CD4-positive, alpha-beta T cell treated with Interleukin-10 for 1 hour (primary cell): Measurements from ENCODE around the gene TBC1D21.

Source experiments
- DNase-seq: peaks from one replicate; pipeline ENCODE4 v3.0.0-alpha.2; 2020

Gene TBC1D21

DNA sequence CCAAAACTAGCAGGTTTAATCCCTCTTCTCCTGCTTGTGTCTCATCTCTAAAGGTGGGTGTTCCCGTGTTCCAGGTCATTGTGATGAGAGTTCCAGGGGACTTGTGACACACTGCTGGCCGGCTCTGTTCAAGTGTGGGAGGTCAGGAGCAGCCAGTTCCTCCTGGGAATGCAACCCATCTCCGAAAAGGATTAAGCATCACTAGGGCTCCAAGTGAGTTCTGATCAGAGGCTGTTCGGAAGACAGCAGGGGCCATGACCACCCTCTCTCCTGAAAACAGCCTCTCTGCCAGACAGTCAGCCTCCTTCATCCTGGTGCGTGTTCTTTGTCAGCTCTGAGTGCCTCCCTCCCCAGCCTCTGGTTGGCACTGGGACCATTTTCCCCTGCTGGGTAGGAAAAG lies at the start of gene TBC1D21:
TBC1D21 (plus strand) TSS at position 109 of the 400 bp plus-strand sequence; CDS start at position 255, 146 bp downstream.
- no peak for DNase-seq

DNA sequence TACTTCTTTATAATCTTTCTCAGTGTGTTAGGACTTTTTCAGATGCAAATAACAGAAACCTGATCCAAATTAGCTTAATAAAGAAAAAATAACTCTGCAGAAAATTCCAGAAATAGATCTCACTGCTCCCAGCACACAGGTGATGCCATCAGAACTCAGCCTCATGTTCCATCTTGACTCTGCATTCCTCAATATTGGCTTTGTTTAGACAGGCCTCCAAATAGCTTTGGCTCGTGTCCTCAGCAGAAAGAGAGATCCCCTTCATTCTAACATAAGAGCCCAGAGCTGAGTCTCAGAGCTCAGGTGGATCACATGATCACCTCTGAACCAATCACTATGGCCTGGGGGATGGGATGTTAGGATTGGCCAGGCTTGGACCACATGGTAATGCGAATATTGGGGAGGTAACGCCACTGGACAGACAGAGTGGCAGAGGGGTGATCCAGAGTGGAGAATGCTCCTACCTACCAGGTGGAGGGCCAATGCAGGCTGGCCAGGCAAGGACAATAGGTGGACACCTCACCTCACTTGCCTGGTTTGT lies 46.6 kb upstream of the TBC1D21 start:
- DNase-seq, result no peak

DNA sequence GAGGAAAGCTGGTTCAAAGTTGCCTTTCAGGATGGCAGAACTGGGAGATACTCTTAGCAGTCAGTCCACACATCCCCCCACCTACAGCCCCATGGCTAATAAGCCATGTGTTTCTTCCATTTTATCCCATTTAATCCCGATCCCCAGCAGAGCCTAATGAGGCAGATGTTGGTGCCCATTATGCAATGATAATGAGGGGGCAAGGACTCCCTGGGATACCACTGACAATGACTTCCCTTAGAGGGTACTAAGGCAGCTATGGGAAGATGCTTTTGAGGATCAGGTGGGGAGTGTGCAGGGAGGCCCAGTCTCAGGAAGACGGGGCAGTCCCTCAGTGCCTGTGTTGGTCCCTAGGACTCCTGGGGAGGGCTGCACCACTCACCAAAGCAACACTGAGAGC lies 43.8 kb upstream of the TBC1D21 start:
- DNase-seq, result no peak

GRCh38 chr15:73832657-73833056 lies 40.7 kb upstream of the TBC1D21 start:
- DNase-seq, result no peak

GRCh38 chr15:73836845-73837244 lies 36.5 kb upstream of the TBC1D21 start:
- no peak for DNase-seq

DNA sequence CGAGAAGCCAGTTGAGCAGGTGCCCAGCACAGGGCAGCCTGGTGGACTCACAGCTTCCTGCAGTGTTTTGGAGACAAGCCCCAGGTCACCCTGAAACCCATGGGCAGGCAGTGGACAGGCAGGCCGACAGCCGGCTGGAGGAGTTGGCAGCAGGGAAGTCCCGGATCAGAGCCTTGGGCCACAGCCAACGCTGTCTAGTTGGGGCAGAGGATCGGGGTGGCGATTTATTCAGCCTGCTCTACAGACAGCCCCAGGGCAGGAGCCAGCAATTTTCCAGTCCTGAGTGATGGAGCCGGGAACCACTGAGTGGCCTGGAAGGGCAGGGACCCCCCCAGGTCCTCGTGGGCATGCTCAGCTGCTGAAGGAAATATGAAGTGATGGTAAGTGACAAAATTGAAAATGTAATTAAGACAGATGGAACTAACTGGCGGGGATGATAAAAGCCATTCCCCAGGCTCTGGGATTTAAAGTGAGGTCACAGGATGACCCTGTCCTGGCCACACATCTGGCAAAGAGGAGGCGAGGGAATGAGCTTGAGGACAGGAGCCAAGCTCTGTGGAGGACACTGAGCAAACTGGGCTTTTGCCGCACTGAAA lies 34.4 kb upstream of the TBC1D21 start:
- DNase-seq, result no peak

- DNase-seq, result no peak
These were observed 33.5 kb upstream of the TBC1D21 start for GRCh38 chr15:73839699-73840377.

GRCh38 chr15:73840771-73841170 lies 32.6 kb upstream of the TBC1D21 start:
- DNase-seq, result no peak

- DNase-seq, result no peak
These were observed 31.3 kb upstream of the TBC1D21 start for GRCh38 chr15:73841756-73842725.

GRCh38 chr15:73843787-73844186 lies 29.6 kb upstream of the TBC1D21 start:
- no peak for DNase-seq

GRCh38 chr15:73844356-73844755 lies 29.0 kb upstream of the TBC1D21 start:
- DNase-seq, result no peak

GRCh38 chr15:73845507-73845906 lies 27.9 kb upstream of the TBC1D21 start:
- DNase-seq, result no peak

GRCh38 chr15:73845907-73846306 lies 27.5 kb upstream of the TBC1D21 start:
- DNase-seq, result no peak

DNA sequence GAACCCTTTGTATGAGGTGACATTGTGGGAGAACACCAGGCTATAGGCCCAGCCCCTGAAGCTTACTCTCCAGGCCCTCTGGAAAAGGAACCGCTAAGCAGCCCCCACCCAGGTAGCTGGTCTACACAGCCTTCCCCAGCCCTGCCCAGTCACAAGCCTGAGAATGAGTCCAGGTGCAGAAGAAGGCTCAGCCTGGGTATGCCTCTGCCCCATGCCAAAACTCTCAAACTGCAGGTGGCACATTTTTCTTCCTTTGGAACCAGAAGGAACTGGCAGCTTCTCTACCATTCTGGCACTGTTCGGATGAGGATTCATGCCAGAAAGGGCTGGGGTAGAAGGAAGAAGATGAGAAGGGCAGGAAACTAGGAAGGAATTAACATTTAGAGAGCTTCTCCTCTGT lies 23.7 kb upstream of the TBC1D21 start:
- no peak for DNase-seq

- DNase-seq, result no peak
These were observed 23.1 kb upstream of the TBC1D21 start for GRCh38 chr15:73850228-73850627.

- DNase-seq, result peak; percentile 14
These were observed 21.7 kb upstream of the TBC1D21 start for GRCh38 chr15:73851689-73852088.

DNA sequence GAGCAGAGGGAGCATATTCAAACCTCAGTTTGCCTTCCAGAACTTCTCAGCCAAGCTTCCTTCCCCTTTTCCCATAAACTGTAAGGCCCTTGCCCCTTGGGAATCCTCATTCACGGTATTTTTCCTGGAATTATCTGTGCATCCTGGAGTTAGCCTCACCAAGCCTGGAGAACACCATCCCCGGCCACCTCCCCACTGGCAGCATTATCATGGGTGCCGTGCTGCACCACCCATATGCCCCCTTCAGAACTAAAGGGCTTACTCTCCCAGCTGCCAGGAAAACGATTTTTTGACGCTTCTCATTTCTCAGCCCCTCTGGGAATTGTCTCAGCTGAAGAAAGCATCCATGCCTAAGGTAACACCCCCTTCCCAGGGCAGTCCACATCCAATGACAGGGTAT lies 20.9 kb upstream of the TBC1D21 start:
- DNase-seq, result no peak

DNA sequence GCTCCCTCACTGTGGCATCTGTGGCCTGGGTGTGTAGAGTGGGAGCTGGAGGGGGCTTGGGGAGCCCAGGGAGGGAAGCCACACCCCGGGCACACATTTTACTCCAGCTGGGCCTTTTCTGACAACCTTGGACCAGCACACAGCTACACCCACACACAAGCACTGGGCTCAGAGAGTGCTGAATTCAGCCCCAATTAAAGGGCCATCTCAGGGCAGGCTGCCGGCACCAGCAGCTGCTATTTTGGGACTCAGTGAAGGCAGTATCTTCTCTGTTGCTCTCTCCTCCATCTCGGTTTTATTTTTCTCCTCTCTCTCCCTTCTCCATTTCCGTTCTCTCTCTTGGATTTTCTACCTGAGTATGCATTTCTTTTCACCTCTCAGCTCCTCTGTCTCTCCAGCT lies 19.1 kb upstream of the TBC1D21 start:
- DNase-seq, result no peak

DNA sequence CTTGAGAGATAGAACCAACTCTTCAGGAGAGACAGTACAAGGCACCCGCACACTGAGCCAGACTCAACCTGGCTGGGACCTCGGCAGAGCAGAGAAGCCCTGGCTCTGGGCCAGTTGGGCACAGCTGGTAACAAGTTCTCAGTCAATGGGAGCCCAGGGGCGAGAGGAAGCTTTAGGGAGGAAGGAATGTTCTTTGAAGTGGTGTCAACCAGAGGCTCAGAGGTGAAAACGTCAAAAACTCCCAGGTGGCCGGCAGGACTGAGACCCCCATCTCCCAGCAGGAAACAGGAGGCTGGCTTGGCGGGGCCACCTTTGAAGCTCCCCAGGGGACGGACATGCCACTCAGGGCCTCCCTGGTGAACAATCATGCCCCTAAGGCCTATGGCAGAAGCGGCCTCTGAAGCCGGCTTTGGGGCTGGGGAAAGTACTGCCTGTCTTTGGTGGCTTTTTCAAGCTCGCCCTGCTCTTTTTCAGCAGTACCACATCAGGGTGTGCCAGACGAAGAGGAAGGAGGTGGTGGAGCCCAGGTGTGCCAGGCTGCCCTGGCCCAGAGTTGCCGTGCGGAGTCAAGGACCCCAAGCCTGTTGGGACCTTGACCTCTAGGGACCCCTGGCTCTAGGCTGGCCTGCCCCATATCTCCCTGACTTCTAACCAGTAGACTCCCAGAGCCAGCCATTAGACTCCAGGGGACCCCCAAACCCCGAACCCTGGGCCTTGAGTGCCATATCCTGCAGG lies 16.7 kb upstream of the TBC1D21 start:
- no peak for DNase-seq

DNA sequence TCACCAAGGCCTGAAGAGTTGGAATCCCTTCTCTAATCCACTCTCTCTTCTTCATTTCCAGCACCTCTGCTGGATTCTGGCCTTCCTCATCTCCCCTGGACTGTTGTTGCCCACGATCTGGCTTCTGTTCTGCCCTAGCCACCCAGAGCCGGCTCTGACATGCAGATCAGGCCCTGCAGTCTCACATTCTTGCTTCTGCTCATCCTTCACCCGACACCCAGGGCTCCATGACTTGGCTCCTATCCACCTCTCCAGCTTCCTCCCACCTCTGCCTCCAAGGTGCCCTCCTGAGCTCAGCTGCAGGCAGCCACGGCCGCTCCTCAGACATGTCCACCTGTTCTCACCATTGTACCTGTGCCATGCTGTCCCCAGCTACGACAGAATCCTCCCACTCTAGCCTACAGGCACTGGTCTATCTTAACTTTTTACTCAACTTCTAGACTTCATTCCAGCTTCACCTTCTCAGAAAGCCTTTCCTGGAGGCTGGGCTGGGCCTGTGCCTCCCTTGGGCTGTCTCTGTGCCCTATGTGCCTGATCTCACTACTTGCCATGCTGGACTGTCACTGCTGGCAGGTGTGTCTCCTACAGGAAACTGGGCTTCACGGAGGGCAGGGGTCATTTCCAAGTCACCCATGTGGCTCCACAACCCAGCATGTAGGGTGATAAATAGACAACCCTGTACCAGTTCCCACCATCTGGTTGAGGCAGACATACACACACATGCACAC lies 16.0 kb upstream of the TBC1D21 start:
- no peak for DNase-seq

GRCh38 chr15:73858062-73858461 lies 15.3 kb upstream of the TBC1D21 start:
- no peak for DNase-seq

GRCh38 chr15:73862276-73862675 lies 11.1 kb upstream of the TBC1D21 start:
- DNase-seq, result no peak
